Thyroid gland (tissue), 4 donors: ENCODE measurements around the gene UNC13C. TPM values are rescaled to one million over a fixed set of nuclear protein-coding genes. Genes with fewer than 3 reads are reported as not detected.

ENCODE experiments used
- DNase-seq, 2 donors: peaks; one replicate each; pipeline ENCODE4 v3.0.0-alpha.2; 2019
- H3K27ac ChIP-seq, 3 donors: fragments of 200-600 bp; sonication (generic); 1 replicate in 2 of 3; 2 replicates in 1 of 3; pipeline ENCODE4 v1.5.1; 2016 to 2019; ENCODE audit warnings: mild to moderate bottlenecking in 1 of 3, moderate library complexity in 1 of 3
- H3K27me3 ChIP-seq: fragments of 200-600 bp; sonication (generic); one replicate; pipeline ENCODE4 v1.5.1; 2019
- H3K36me3 ChIP-seq, 2 donors: fragments of 200-600 bp; sonication (generic); one replicate each; pipeline ENCODE4 v1.5.1; 2016 to 2019
- H3K4me1 ChIP-seq, 2 donors: fragments of 200-600 bp; sonication (generic); one replicate each; pipeline ENCODE4 v1.5.1; 2017 to 2019
- H3K4me3 ChIP-seq, 3 donors: fragments of 200-600 bp; sonication (generic); replicated peaks in 1 of 3; 1 replicate in 2 of 3; 2 replicates in 1 of 3; pipeline ENCODE4 v1.5.1; 2016; ENCODE audit warnings: mild to moderate bottlenecking in 1 of 3
- H3K9me3 ChIP-seq: fragments of 200-600 bp; sonication (generic); one replicate; pipeline ENCODE4 v1.5.1; 2017
- CTCF ChIP-seq, 6 experiments: fragments of 200-600 bp in 3 of 6; fragments of 450-650 bp in 3 of 6; sonication (generic) in 3 of 6; IDR thresholded peaks; one replicate each; pipeline ENCODE4 v1.5.1; 2016 to 2019; ENCODE audit warnings: antibody characterized with exemption in 6 of 6, mild to moderate bottlenecking in 2 of 6, inconsistent platforms in 1 of 6, moderate library complexity in 1 of 6
- POLR2A ChIP-seq, 2 donors: fragments of 450-650 bp; IDR thresholded peaks; one replicate each; pipeline ENCODE4 v1.6.1; 2017; ENCODE audit warnings: antibody characterized with exemption in 2 of 2, mild to moderate bottlenecking in 2 of 2, moderate library complexity in 1 of 2
- WGBS, 2 donors: methylation state at CpG; one replicate each; pipeline ENCODE4 v1.1.5; 2017; 5-methylcytosine and 5-hydroxymethylcytosine counted together
- intact Hi-C: fragments of 100-400 bp; cut with DNase I; formaldehyde crosslinking; loops from one replicate; pipeline ENCODE4 v1.15.1; 2023
- total RNA-seq, 4 donors: library from RNA; depleted of rRNA; stranded (reverse); fragments of >200 nt; gene quantifications; one replicate each; pipeline ENCODE4 v1.2.3, GENCODE V29; 2016

UNC13C gene
- total RNA-seq, 4 donors from 2014 or later, result 1.1 to 10.6 (median 7.5) TPM

GRCh38 chr15:54345301-54345700 lies 367.1 kb downstream of the UNC13C start:
- intact Hi-C loops, result no loop called here
- Histone ChIP-seq H3K4me1 (no peaks in the 10 kb centered on the region), H3K27ac (no peak overlapping the region), H3K9me3 (no peaks in the 10 kb centered on the region), H3K27me3 (no peaks in the 10 kb centered on the region), H3K4me3 (no peak overlapping the region), H3K36me3 (no peaks in the 10 kb centered on the region)
- 91 to 94% methylated on average over 2 of the region's 2 CpGs for WGBS, 2 donors
- TF ChIP-seq CTCF (IDR thresholded peaks at IDR 0.05), result no peak
- no peak for TF ChIP-seq POLR2A (IDR thresholded peaks at IDR 0.05)
- DNase-seq, result no peak

GRCh38 chr15:54345827-54346226 lies 367.6 kb downstream of the UNC13C start:
- H3K4me1 ChIP-seq, result no peaks in the 10 kb centered on the region
- no peaks in the 10 kb centered on the region for H3K36me3 ChIP-seq
- H3K4me3 ChIP-seq, result no peak overlapping the region
- TF ChIP-seq CTCF (IDR thresholded peaks at IDR 0.05) (no peak), POLR2A (IDR thresholded peaks at IDR 0.05) (no peak)
- 91 to 95% methylated on average over 7 of the region's 7 CpGs for WGBS, 2 donors
- H3K9me3 ChIP-seq, result no peaks in the 10 kb centered on the region
- DNase-seq, result no peak
- intact Hi-C loops, result no loop called here
- H3K27me3 ChIP-seq, result no peaks in the 10 kb centered on the region
- H3K27ac ChIP-seq, result no peak overlapping the region

GRCh38 chr15:54347082-54347827 lies 369.0 kb downstream of the UNC13C start:
- Histone ChIP-seq H3K4me3 (no peak overlapping the region), H3K36me3 (no peaks in the 10 kb centered on the region), H3K4me1 (no peaks in the 10 kb centered on the region), H3K27me3 (no peaks in the 10 kb centered on the region), H3K9me3 (no peaks in the 10 kb centered on the region), H3K27ac (no peak overlapping the region)
- intact Hi-C loops, result no loop called here
- 79 to 88% methylated on average over 3 of the region's 3 CpGs for WGBS, 2 donors
- TF ChIP-seq POLR2A (IDR thresholded peaks at IDR 0.05) (no peak), CTCF (IDR thresholded peaks at IDR 0.05) (no peak)
- DNase-seq, result no peak

- no peak overlapping the region for H3K4me3 ChIP-seq
- 90 to 98% methylated on average over 2 of the region's 2 CpGs for WGBS, 2 donors
- TF ChIP-seq POLR2A (IDR thresholded peaks at IDR 0.05) (no peak), CTCF (IDR thresholded peaks at IDR 0.05) (no peak)
- no peaks in the 10 kb centered on the region for H3K9me3 ChIP-seq
- H3K36me3 ChIP-seq, result no peaks in the 10 kb centered on the region
- H3K27ac ChIP-seq, result no peak overlapping the region
- no peak for DNase-seq
- no peaks in the 10 kb centered on the region for H3K27me3 ChIP-seq
- H3K4me1 ChIP-seq, result no peaks in the 10 kb centered on the region
- intact Hi-C loops, result no loop called here
Measured at GRCh38 chr15:54353726-54354125, 375.5 kb downstream of the UNC13C start.

- H3K27me3 ChIP-seq, result no peaks in the 10 kb centered on the region
- H3K36me3 ChIP-seq, result no peaks in the 10 kb centered on the region
- intact Hi-C loops, result no loop called here
- H3K4me1 ChIP-seq, result no peaks in the 10 kb centered on the region
- no peak for DNase-seq
- TF ChIP-seq CTCF (IDR thresholded peaks at IDR 0.05), result no peak
- no peak for TF ChIP-seq POLR2A (IDR thresholded peaks at IDR 0.05)
- 81 to 97% methylated on average over 1 of the region's 1 CpG for WGBS, 2 donors
- H3K9me3 ChIP-seq, result no peaks in the 10 kb centered on the region
- H3K27ac ChIP-seq, result no peak overlapping the region
- no peak overlapping the region for H3K4me3 ChIP-seq
Measured at GRCh38 chr15:54354341-54354740, 376.1 kb downstream of the UNC13C start.
